Subcutaneous abdominal adipose tissue (tissue), 5 donors: ENCODE data around the gene COL7A1.
A peak's percentile ranks its signal among the peaks of the same experiment; 100 is the strongest.
"Not testable (repeated sequence)": the region's sequence is repeated elsewhere in the genome, so short reads cannot be mapped to it uniquely, and the experiment has no call there.

ENCODE experiments used
- H3K27ac ChIP-seq: one replicate; pipeline ENCODE4 v1.7.0; 2013; ENCODE audit warnings: low read depth, mild to moderate bottlenecking, inconsistent platforms, low read length, moderate library complexity
- H3K27me3 ChIP-seq, 5 donors: one replicate each; pipeline ENCODE4 v1.7.0; 2013; ENCODE audit warnings: low read length in 5 of 5, inconsistent platforms in 1 of 5; ENCODE audit not compliant: control insufficient read depth in 5 of 5, insufficient read depth in 4 of 5
- H3K36me3 ChIP-seq, 5 donors: one replicate each; pipeline ENCODE4 v1.7.0; 2013; ENCODE audit warnings: low read length in 5 of 5; ENCODE audit not compliant: control insufficient read depth in 5 of 5, insufficient read depth in 5 of 5
- H3K4me1 ChIP-seq, 5 donors: one replicate each; pipeline ENCODE4 v1.7.0; 2013; ENCODE audit warnings: low read length in 5 of 5, mild to moderate bottlenecking in 3 of 5, moderate library complexity in 1 of 5; ENCODE audit not compliant: control insufficient read depth in 5 of 5, insufficient read depth in 5 of 5
- H3K4me3 ChIP-seq, 5 donors: one replicate each; pipeline ENCODE4 v1.7.0; 2013; ENCODE audit warnings: low read length in 5 of 5, low read depth in 1 of 5
- H3K9ac ChIP-seq, 5 donors: one replicate each; pipeline ENCODE4 v1.7.0; 2013; ENCODE audit warnings: low read length in 5 of 5, mild to moderate bottlenecking in 4 of 5, moderate library complexity in 3 of 5
- H3K9me3 ChIP-seq, 5 donors: one replicate each; pipeline ENCODE4 v1.7.0; 2013; ENCODE audit warnings: low read length in 5 of 5; ENCODE audit not compliant: control insufficient read depth in 5 of 5
- donor health status: healthy.
- donor health status: healthy.
- donor health status: healthy.
- donor health status: healthy.
- donor health status: healthy.

Gene COL7A1

DNA sequence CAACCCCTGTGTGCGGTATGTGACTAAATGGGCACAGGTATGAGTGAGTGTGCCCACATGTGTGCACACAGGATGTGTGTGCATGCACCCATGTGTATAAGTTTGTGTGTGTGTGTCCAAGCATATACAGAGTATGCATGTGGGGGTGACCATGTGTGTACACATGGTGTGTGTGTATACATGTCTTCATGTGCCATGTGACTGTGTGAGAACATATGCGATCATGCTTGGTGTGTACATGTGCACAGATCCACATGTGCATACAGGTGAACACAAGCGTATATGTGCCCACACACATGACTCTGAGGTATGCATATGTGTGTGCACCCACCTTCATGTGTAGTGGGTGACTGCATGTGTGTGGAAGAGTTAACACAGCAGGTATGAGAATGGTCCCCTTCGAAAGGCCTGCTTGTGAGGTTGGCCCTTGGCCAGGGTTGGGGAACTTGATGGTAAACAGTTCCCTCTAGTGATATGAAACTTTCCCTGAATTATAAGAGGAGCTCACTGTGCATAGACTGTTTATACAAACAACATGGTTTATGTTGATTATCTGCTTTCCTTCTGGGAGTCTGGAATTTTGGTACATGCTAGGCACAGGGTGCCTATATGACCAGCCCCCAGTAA, 48.8 kb downstream of the COL7A1 start:
- Histone ChIP-seq H3K9me3 (no peaks in the 10 kb centered on the region), H3K4me1 (peaks cover 0 to 17% (median 3%) of the 10 kb centered on the region in 5 donors), H3K27ac (no peak overlapping the region), H3K9ac (no peak overlapping the region), H3K36me3 (peaks cover 0 to 4% (median 3%) of the 10 kb centered on the region in 5 donors), H3K4me3 (no peak overlapping the region), H3K27me3 (no peaks in the 10 kb centered on the region)

DNA sequence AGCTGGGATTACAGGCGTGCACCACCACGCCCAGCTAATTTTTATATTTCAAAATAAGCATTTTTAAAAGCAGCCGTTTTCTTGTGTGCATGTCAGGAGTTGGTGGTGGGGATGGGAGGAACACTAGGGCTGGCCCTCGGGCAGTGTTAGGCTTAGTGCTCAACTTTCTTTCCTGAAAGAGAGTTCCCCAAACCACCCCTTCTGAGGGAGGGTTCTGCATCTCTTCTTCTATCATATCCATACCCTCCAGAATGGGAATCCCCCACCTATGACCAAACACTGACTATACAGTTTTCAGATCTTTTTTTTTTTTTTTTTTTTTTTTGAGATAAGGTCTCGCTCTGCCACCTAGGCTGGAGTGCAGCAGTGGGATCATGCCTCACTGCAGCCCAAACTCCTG, 51.0 kb downstream of the COL7A1 start:
- no peak overlapping the region for H3K9ac ChIP-seq
- H3K4me3 ChIP-seq: no peak overlapping the region
- H3K36me3 ChIP-seq: peaks cover 0 to 8% (median 3%) of the 10 kb centered on the region in 5 donors
- no peaks in the 10 kb centered on the region for H3K27me3 ChIP-seq
- H3K9me3 ChIP-seq: no peaks in the 10 kb centered on the region
- peaks cover 0 to 17% (median 3%) of the 10 kb centered on the region in 5 donors for H3K4me1 ChIP-seq
- no peak overlapping the region for H3K27ac ChIP-seq

DNA sequence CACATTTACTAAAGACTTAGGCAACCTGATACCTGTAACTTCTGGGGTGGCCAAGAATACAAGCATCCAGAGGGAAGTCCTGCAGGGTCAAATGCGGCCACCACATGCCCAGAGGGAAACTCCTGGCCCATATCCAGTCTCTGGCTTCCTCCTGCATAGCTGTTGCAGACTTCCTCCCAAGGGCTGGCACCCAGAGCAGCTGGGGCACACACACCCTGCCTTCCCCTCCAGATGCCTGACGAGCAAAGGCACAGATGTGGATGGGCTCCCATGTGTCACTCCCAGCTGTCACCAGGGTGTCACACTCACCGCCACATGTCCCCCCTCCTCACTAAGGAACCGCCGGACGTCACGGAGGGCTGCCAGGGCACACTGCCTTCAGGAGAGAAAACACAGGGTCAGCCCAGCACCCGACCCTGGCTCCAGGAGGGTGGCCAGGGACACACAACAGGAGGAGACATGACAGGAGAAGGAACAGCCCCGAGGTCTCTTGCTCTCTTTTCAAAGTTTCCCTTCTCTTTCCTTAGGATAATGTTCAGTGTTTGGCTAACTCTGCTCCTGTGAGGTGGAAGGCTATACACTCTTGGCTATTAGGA, 51.8 kb downstream of the COL7A1 start:
- Histone ChIP-seq H3K4me3 (peak overlapping the region in 1 of 5 donors; percentile 7), H3K36me3 (peaks cover 0 to 14% (median 3%) of the 10 kb centered on the region in 5 donors), H3K9ac (no peak overlapping the region), H3K27me3 (no peaks in the 10 kb centered on the region), H3K27ac (no peak overlapping the region), H3K4me1 (peaks cover 0 to 11% (median 3%) of the 10 kb centered on the region in 5 donors), H3K9me3 (no peaks in the 10 kb centered on the region)

DNA sequence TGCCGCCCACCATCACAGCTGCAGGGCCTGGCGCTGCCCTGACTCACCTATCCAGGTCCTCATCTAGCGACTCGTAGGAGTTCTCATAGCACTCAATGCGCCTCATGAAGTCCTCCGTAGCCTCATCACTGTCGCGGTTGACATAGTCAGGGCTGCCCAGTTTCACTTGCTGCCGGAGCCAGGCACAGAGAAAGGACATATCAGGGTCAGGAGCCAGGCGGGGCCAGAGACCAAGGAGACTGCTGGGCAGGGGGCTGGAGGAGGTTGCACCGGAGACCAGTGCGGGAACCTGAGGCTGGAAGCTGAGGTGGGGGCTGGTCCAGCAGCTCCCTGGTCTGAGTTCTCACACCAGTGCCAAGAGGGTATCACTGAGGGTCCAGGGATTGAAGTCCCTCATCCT, 56.7 kb downstream of the COL7A1 start:
- peaks cover 0 to 29% (median 5%) of the 10 kb centered on the region in 5 donors for H3K36me3 ChIP-seq

DNA sequence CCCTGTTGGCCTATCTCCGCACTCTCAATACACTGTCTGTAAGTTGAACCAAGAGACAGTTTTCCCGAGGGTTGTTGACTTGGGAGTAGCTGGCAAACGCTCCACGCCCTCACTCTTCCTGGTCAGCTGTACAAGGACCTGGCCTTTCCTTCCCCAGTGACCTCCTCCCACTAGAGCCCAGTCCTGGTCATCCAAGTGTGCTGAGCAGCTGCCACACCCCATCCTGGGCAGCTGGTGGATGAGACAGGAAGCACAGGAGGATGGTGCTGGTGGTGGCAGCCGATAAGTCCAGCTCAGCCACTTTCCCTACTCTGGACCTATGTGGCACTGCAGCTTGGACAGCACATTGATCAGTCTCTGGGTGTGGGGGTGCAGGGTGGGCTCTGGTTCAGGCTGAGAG, 58.3 kb downstream of the COL7A1 start:
- Histone ChIP-seq H3K4me3 (no peak overlapping the region), H3K9me3 (no peaks in the 10 kb centered on the region), H3K36me3 (peaks cover 0 to 29% (median 5%) of the 10 kb centered on the region in 5 donors), H3K9ac (no peak overlapping the region), H3K4me1 (peaks cover 0 to 3% (median 0%) of the 10 kb centered on the region in 5 donors), H3K27me3 (no peaks in the 10 kb centered on the region), H3K27ac (no peak overlapping the region)

More for the DNA sequence above, 56.7 kb downstream of the COL7A1 start:
- H3K4me1 ChIP-seq: peaks cover 0 to 10% (median 2%) of the 10 kb centered on the region in 5 donors
- no peaks in the 10 kb centered on the region for H3K9me3 ChIP-seq
- no peaks in the 10 kb centered on the region for H3K27me3 ChIP-seq
- no peak overlapping the region for H3K9ac ChIP-seq
- H3K4me3 ChIP-seq: no peak overlapping the region
- no peak overlapping the region for H3K27ac ChIP-seq

DNA sequence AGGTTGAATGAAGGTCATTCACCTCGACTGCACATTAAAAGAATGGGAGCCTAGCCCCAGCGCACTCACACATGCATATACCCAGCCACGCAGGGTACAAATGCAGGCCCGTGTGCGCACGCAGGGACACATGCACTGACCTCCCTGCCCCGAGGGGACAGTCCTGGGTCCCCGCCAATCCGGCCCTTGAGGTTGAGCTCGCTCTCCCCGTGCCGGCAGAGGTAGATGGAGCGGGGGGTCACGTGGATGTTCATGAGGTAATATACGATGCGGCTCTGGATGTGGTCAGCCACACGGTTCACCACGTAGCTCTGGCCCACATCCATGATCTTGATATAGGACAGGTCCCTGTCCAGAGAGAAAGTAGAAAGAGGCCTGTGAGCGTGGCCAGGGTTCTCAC, 59.0 kb downstream of the COL7A1 start:
- H3K4me1 ChIP-seq: peaks cover 0 to 3% (median 0%) of the 10 kb centered on the region in 5 donors
- H3K9me3 ChIP-seq: no peaks in the 10 kb centered on the region
- peaks cover 0 to 29% (median 5%) of the 10 kb centered on the region in 5 donors for H3K36me3 ChIP-seq
- H3K27ac ChIP-seq: no peak overlapping the region
- H3K4me3 ChIP-seq: no peak overlapping the region
- H3K27me3 ChIP-seq: no peaks in the 10 kb centered on the region
- no peak overlapping the region for H3K9ac ChIP-seq

DNA sequence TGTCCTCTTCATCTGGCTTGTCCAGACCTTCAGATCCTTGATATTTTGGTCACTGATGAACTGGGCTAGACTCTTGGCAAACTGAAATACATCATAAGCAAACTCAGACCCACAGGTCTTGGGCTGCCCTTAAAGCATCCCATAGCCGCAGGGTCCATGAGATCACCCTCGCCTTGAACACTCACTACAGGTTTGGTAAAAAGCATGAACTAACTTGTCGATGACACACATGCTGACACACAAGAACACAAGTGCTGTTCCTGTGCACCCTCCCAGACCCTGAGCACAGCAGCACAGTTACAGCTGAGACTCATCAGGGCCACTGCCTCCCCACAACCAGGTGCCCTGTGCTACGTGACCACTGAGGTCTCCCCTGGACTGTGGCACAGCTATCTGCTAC, 59.6 kb downstream of the COL7A1 start:
- Histone ChIP-seq H3K4me3 (no peak overlapping the region), H3K4me1 (peaks cover 0 to 3% (median 0%) of the 10 kb centered on the region in 5 donors), H3K27me3 (no peaks in the 10 kb centered on the region), H3K36me3 (peaks cover 0 to 29% (median 5%) of the 10 kb centered on the region in 5 donors), H3K27ac (no peak overlapping the region), H3K9me3 (no peaks in the 10 kb centered on the region), H3K9ac (no peak overlapping the region)

DNA sequence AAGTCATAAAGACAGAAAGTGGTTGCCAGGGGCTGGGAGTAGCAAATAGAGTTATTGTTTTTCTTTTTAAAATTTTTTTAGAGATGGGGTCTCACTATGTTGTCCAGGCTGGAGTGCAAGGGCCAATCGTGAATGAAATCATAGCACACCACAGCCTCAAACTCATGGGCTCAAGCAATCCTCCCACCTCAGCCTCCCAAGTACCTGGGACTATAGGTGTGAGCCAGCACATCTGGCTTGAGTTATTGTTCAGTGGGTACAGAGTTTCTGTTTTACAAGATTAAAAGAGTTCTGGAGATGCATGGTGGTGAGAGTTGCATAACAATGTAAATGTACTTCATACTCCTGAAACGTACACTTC, 62.2 kb downstream of the COL7A1 start:
- Histone ChIP-seq H3K9ac (no peak overlapping the region), H3K9me3 (no peaks in the 10 kb centered on the region), H3K27me3 (no peaks in the 10 kb centered on the region), H3K4me3 (no peak overlapping the region), H3K4me1 (peaks cover 0 to 3% (median 0%) of the 10 kb centered on the region in 5 donors), H3K27ac (no peak overlapping the region), H3K36me3 (peaks cover 0 to 16% (median 5%) of the 10 kb centered on the region in 5 donors)

DNA sequence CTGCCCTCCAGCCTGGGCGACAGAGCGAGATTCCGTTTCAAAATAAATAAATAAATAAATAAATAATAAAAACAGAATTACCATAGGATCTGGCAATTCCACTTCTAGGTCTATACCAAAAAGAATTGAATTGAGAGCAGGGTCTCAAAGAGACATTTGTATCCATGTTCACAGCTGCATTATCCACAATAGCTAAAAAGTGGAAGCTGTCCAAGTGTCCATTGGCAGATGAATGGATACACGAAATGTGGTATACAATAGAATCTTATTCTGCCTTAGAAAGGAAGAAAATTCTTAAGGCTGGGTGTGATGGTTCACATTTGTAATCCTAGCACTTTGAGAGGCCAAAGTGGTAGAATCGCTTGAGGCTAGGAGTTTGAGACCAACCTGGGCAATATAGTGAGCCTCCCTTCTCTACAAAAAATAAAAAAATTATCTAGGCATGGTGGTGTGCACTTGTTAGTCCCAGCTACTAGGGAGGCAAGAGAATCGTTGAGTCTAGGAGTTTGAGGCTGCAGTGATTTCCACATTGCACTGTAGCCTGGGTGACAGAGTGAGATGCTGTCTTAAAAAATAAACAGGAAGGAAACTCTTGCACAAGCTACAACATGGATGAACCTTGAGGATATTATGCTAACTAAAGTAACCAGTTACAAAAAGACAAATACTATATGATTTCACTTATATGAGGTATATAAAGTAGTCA, 62.7 kb downstream of the COL7A1 start:
- H3K36me3 ChIP-seq: peaks cover 0 to 16% (median 5%) of the 10 kb centered on the region in 5 donors
- H3K9ac ChIP-seq: no peak overlapping the region
- H3K27me3 ChIP-seq: no peaks in the 10 kb centered on the region
- no peak overlapping the region for H3K27ac ChIP-seq
- no peaks in the 10 kb centered on the region for H3K9me3 ChIP-seq
- H3K4me3 ChIP-seq: no peak overlapping the region
- H3K4me1 ChIP-seq: peaks cover 0 to 3% (median 0%) of the 10 kb centered on the region in 5 donors

DNA sequence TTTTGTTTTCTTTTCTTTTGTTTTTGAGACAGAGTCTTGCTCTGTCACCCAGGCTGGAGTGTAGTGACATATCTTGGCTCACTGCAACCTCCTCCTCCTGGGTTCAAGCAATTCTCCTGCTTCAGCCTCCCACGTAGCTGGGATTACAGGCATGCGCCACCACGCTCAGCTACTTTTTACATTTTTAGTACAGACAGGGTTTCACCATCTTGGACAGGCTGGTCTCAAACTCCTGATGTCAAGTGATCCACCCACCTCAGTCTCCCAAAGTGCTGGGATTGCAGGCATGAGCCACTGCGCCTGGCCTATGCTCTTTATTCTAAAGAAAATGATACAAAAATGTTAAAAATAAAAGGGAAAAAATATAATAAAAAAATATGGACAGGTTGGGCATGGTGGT, 64.4 kb downstream of the COL7A1 start:
- not testable (repeated sequence) for H3K4me1 ChIP-seq, H3K9ac ChIP-seq, H3K27me3 ChIP-seq, H3K4me3 ChIP-seq, H3K27ac ChIP-seq, H3K9me3 ChIP-seq, H3K36me3 ChIP-seq
